ENCODE measurements around the gene CPD. TPM values are rescaled to one million over a fixed set of nuclear protein-coding genes. Genes with fewer than 3 reads are reported as not detected.
"Not testable (repeated sequence)": the region's sequence is repeated elsewhere in the genome, so short reads cannot be mapped to it uniquely, and the experiment has no call there.

CPD gene
- total RNA-seq, 2 donors from 2014 or later, result 25.2 to 37.8 TPM

DNA sequence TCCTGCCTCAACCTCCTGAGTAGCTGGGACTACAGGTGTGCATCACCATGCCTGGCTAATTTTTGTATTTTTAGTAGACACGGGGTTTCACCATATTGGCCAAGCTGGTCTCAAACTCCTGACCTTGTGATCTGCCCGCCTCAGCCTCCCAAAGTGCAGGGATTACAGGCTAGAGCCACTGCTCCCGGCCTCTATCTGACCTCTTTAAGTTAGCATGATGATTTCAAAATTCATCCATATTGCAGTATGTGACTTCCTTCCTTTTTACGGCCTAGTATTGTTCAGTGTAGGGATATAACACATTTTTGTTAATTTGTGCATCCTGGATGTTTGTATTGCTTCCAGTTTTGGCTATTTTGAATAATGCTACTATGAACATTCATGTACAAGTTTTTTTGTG, 27.5 kb upstream of the CPD start:
- intact Hi-C loops (cut with DNase I); ATAC-seq; DNase-seq: not testable (repeated sequence)

DNA sequence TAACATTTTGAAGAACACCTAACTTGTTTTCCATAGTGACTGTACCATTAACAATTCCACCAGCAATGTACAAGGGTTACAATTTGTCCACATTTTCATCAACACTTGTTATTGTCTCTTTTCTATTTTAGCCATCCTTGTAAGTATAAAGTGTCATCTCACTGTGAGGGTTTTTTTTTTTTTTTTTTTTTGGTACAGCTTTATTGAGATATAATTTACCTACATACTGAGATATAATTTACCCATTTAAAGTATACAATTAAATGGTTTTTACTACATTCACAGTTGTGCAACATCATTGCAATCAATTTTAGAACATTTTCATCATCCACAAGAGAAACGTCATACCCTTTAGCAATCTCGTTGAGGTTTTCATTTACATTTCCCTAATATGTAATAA, 27.0 kb upstream of the CPD start:
- intact Hi-C loops (cut with DNase I), result no loop called here
- ATAC-seq, result no peak
- no peak for DNase-seq

DNA sequence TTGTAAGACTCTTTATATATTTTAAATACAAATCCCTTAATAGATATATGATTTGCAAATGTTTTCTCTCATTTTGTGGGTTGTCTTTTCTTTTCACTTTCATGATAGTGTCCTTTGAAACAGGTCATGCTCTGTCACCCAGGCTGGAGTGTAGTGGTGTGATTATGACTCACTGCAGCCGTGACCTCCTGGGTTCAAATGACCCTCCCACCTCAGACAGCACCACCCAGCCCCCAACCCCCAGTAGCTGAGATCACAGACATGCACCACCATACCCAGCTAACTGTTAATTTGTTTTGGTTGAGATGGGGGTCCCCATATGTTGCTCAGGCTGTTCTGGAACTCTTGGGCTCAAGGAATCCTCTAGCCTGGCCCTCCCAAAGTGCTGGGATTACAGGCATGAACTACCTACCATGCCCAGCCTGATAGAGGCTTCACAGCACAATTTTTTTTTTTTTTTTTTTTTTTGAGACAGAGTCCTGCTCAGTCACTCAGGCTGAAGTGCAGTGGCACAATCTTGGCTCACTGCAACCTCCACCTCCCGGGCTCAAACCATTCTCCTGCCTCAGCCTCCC, 26.4 kb upstream of the CPD start:
- intact Hi-C loops (cut with DNase I), result no loop called here
- ATAC-seq, result no peak
- DNase-seq, result no peak

DNA sequence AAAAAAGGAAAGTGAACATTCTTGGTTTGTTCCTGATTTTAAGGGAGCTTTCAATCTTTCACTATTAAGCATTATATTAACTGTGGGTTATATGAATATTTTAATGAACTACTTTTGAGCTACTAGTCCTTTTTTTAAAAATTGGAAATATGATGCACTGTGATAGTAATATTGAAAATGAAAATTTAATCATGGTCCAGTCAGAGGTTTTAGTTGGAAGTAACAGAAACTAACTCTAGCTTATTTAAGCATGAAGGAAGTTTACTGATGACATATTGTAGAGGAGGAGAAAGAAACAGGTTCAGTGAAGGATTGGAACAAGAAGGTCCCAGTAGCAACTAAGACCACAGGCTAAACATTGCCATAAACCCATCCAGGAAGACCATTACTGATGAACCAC, 24.0 kb upstream of the CPD start:
- no peak for DNase-seq
- intact Hi-C loops (cut with DNase I), result no loop called here
- no peak for ATAC-seq

DNA sequence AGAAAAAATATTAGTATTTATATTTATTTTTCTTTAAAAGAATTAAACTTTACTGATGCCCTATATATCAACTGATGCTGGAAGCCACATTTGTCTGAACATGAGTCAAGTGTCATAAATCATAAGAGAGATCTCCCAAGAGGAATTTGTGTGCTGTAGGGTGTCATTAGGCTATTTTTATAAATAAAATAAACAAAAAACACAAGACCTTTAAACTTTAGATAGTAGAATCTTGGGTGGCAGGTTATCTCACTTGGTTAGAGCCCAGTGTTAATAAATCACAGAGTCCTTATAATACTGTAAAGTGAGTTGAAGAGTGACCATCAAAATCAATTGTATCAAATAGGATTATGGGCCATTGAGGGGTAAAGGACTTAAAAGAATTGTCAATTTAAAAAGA, 21.3 kb upstream of the CPD start:
- intact Hi-C loops (cut with DNase I), result no loop called here
- ATAC-seq (no peak), DNase-seq (no peak)

DNA sequence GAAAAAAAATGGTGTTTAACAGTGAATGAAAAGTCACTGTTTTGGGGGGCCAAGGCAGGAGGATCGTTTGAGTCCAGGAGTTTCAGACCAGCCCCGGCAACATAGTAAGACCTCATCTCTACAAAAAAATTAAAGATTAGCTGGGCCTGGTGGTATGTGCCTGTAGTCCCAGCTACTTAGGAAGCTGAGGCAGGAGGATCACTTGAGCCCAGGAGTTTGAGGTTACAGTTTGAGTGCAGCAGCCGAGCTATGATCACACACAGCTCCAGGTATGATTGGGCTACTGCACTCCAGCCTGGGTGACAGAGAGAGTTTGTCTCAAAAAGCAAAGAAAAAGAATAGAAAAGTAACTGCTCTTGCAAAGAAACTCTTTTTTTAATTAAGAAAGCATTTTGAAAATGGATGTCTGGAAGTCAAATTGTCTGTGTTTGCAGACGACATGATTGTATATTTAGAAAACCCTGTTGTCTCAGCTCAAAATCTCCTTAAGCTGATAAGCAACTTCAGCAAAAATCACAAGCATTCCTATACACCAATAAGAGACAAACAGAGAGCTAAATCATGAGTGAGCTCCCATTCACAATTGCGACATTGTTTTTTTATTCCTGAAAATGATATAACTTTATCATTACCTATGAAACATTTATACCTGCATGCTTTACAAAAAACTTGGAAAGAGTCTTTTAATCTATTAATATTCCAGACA, 20.5 kb upstream of the CPD start:
- no peak for ATAC-seq
- no peak for DNase-seq
- intact Hi-C loops (cut with DNase I), result no loop called here

DNA sequence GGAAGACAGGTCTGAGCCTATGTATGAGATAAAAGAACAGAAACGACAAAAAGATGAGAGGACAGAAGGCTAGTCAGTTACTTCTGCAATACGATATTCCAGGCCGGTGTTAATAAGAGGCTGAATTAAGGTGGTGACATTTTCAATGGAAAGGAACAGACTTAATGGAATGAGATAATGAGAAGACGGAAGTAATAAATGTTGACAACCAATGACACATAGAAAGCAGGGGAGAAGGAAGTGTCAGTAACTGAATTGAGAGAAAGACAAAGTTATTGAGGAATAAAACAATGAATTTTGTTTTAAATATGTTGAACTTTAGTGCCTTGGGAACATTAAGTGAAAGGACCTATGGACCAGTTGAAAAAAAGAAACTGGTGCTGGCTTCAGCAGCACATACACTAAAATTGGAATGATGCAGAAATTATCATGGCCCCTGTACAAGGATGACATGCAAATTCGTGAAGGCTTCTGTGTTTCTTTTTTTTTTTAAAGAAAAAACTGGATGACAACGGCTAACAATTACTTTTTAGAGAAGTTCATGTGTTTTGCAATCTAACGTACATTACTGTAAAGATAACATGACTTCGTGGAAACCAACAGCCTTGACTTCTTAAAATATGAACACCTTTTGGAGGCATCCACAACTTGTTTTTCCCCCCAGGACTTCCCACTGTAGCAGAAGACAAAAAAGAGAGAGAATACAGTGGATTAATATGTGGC, 18.5 kb upstream of the CPD start:
- intact Hi-C loops (cut with DNase I), result no loop called here
- DNase-seq (no peak), ATAC-seq (no peak)

DNA sequence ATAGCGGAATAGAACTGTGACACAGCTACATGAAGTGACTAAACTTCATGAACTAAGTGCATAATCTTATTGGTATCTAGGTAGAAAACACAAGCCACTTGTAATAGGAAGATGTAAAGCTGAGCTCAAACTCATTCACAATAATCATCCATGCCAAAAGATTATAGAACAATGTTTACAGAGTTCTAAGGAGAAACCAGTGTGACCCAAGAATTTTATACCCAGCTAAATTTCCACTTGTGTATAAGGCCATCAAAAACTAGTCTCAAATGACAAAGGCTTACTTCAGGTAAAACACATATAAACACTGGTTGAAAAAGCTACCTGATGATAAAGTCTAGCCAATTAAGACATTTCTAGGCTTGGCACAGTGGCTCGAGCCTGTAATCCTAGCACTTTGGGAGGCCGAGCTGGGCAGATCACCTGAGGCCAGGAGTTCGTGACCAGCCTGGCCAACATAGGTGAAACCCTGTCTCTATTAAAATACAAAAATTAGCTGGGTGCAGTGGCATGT, 16.9 kb upstream of the CPD start:
- no peak for ATAC-seq
- DNase-seq, result no peak
- intact Hi-C loops (cut with DNase I), result no loop called here

DNA sequence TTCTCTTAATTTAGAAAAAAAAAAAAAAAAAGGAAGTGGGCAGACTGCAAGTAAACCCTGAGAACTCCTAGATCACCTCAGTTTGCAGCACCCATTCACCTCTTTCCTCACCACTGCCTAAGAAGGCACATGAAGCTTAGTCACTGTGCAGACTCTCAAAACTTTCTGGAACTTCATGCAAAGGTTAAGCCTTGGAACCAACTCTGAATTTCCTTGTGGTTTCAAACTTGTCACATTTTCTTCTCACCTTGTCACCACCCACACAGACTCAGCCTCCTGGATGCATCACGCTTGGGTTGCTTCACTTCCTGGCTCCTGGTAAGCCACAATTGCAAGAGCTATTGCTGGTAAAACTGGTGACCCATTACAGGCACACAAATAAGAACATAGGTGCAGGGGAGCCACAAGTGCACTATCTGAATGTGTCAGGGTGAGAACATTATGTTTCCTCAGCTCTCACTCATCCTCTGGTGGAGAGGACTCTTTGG, 15.0 kb upstream of the CPD start:
- DNase-seq (no peak), ATAC-seq (peak; percentile 68 to 76)
- intact Hi-C loops (cut with DNase I), result no loop called here

DNA sequence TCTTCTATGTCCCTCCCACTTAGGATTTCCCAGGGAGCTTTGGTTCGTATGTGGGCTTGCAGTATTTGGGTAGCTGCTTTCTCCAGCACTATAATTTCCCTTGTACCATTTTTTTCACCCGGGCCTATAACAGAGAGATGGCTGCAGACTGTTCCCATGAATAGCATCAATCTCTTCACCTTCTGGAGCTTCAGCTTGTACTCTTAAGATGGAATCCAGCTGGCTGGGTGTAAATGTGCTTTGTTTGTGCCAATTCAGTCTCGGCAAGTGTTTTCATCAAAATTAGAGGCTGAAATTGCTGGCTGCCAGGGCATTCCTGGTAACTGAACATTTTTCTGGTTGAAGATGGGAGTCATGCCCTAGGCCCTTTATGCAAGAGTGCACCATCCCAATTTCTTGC, 12.2 kb upstream of the CPD start:
- DNase-seq (no peak), ATAC-seq (no peak)
- intact Hi-C loops (cut with DNase I), result no loop called here

DNA sequence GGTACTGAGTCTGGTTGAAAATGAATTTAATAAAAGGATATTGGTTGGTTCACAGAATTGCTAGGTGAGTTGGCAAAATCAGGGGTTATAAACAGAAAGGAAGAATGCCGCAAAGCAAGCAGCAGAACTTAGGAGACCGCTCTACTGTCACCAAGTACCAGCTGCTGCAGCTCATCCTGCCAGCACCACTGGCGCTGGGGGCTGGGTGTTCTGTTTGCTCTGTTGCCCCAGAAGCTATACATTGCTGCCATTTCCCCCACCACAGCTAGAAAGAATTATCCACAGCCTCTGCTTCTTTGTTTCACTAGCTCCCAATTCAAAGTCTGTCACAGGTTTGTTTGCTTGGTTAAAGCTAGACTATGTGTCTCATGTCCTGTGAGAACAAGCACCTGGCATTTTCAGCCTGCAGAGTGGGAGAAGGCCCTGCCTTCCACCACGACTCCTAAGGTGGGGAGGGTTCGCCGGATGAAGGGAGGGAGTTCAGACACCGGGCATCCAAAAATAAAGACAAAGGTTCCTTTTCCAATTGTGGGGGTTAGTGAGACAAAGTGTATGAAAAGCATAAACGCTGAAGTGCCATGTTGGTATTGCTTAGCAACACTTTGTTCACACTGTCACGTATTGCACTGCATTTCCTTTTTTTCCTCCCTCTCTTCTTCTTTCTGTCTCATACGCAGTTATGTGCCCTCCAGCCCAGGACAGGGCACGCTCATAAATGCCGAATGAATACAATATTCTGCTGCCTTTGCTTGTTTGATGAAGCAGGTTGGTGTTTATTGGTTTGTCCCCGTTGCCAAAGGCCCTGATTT, 9.6 kb upstream of the CPD start:
- intact Hi-C loops (cut with DNase I), result no loop called here
- ATAC-seq (no peak), DNase-seq (no peak)

DNA sequence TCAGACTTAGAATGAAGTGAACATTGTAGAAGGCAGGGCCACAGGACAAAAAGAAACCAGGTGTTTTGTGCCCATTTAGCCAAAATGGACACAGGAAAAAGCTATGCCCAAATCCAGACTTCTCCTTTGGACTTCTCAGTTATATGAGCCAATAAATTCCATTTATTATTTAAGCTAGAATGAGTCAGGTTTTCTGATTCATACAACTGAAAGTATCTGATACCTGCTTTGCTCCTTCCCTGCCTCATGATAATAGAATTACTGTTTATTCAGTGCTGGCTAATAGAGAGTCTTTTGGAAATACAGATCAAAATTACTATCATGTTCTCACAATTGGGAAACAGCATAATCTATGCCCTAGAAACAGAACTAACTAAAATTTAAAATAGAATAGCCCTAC, 8.7 kb upstream of the CPD start:
- intact Hi-C loops (cut with DNase I), result no loop called here
- no peak for DNase-seq
- ATAC-seq, result no peak

DNA sequence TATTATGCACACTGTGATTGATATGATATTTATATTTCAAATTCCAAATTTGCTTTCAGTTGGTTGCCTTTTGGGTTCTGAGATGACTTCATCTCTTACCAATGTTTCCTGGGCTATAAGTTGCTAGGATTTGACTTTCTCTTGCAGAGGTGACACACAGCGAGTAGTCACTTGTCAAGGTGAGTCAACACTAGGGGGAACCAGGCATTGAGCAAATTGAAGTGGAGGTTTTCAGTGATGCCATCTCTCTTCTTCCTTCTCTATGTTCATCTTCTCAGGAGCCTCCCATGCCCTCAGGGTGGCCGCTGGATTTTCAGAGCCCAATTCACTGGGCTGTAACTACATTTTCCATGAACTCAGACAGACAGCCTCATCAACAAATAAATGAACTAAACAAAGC, 6.0 kb upstream of the CPD start:
- intact Hi-C loops (cut with DNase I), result no loop called here
- DNase-seq (no peak), ATAC-seq (no peak)

DNA sequence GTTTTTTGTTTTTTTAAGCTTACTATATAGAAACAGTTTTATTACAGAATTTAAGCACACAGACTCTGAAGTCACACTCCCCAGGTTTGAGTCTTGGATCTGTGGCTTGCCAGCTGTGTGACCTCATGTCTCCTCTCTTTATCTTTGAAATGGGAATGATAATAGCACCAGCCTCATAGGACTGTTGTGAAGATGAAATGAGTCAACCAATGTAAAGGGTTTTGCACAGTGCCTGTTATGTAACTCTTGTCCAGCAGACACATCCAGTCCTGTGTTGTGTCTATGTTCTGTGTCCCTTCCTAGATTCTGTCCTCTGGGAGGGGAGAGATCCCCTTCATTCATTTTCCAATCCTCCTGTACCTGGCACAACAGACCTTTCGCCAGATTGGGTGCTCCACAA, 3.1 kb upstream of the CPD start:
- intact Hi-C loops (cut with DNase I), result loop anchor here in 1 of 2 donors (5.0 kb wide), 2 partner anchors 33 to 258 kb away; partner anchors contain the start of gene NSRP1
- ATAC-seq (no peak), DNase-seq (no peak)

DNA sequence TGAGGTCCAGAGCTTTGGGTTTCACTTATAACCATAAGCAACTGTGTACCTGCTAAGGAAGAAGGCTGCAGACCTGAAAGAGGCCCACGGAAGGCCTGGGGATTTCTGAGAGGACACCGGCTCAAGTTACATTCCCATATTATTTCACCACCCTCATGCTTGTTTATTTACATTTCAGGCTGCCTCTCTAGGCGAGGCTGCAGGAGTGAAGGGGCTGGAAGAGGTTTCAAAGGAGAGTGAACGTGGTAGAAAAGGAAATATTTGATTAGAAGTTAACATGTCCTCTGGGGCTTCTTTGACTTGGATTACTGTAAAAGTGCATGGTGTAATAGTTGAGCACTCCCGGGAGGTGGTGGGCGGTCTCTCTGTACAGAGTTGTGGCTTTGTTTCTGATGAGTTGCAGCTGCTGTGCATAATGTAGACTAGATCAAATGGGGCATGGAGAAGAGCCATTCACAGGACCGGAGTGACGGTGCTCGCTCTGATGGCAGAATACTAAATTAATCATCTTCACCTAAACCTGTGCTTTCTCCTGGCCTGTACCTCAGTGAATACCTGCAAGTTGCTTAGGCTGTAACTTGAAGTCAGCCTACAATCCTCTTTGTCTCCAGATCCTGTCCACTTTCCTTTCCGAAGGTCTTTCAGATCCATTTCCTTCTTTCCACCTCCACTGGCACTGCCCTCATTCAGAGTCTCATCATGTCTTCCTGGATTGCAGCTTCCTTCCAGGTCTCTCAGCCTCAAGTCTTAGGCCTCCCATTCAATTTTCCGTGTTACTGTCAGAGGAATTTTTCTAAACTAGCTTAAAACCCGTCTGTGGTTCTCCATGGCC, 1.9 kb upstream of the CPD start:
- intact Hi-C loops (cut with DNase I), result loop anchor here in 1 of 2 donors (5.0 kb wide), 2 partner anchors 35 to 260 kb away; partner anchors contain the start of gene NSRP1
- no peak for ATAC-seq
- peak; percentile 50 for DNase-seq

DNA sequence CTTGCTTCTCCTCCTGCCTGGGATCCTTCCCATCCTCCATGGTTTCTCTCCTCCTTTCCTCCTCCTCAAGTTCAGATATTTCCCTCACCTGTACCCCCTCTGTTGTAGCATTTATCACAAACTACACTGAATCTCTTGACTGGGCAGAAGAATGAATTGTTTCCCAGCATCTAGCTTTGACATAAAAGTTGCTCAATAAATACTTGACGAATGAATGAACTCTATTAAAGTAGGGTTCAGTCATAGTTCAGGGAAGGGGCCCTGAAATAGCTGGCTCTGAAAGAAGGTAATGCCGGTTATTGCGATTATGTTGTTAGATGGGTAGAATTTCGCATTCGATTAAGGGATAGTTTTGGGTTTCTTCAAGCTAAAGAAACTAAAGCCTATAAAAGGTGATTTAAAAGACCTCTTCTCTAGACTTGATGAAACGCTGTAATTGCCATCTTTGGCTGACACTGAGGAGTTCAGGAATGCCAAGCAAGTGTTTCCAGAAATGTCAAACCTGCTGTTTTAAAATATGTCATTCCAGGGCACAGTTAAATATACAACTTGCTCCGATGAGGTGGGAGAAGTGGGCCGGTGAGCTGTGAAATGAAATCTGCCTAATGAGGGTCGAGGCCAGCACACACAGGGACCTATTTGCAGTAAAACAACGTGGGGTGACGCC, 1.0 kb upstream of the CPD start:
- ATAC-seq (no peak), DNase-seq (no peak)
- intact Hi-C loops (cut with DNase I), result loop anchor here in 1 of 2 donors (5.0 kb wide), 2 partner anchors 35 to 260 kb away; partner anchors contain the start of gene NSRP1

DNA sequence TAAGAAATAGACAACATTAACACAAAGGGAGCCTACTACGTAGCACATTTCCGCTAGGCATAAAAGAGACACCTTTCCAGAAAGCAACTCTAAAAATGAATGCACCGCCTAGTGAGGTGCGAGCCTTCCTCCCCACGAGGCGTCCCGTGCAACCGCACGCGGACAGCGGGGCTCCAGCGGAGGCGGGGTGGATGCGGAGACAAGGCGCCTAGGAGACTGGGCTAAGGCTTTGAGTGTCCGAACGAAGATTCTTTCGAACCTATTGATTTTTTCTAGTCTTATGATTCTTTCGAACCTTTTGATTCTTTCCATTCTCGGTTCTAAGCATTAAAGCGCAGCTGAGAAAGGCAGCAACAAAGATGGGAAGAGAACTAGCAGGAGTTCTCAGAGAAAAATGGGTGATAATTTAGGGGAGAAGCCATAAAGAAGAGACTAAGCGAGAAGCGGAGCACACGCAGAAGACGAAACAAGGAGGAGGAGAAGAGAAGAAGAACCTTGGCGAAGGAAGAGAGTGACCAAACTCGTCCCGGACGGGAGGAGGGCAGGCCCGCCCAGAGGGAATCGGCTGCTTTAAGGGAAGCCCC, 394 bp upstream of the CPD start:
- peak; percentile 37 for DNase-seq
- peak in 1 of 2 donors; percentile 44 for ATAC-seq
- intact Hi-C loops (cut with DNase I), result loop anchor here in 1 of 2 donors (5.0 kb wide), 2 partner anchors 36 to 261 kb away; partner anchors contain the start of gene NSRP1
